HG03575 (cell line): ENCODE data around the gene ZNF764.
"Not testable (repeated sequence)": the region's sequence is repeated elsewhere in the genome, so short reads cannot be mapped to it uniquely, and the experiment has no call there.

Experiments
- ATAC-seq: cut with Tn5 transposase; IDR thresholded peaks from one replicate; pipeline ENCODE4 v1.9.1; 2021; ENCODE audit not compliant: unreplicated experiment, insufficient number of reproducible peaks, low FRiP score; ENCODE audit errors: extremely low read depth

The ZNF764 gene

GRCh38 chr16:30554557-30555314, 3.4 kb downstream of the ZNF764 start:
- ATAC-seq: no peak

GRCh38 chr16:30553393-30553899, 4.7 kb downstream of the ZNF764 start:
- ATAC-seq: no peak

- no peak for ATAC-seq
These were observed 5.2 kb downstream of the ZNF764 start for GRCh38 chr16:30552956-30553355.

GRCh38 chr16:30551781-30552180, 6.4 kb downstream of the ZNF764 start:
- no peak for ATAC-seq

- ATAC-seq: no peak
These were observed 9.5 kb downstream of the ZNF764 start for GRCh38 chr16:30548416-30549253.

GRCh38 chr16:30546115-30546514, 12.1 kb downstream of the ZNF764 start:
- ATAC-seq: no peak

- no peak for ATAC-seq
These were observed 15.1 kb downstream of the ZNF764 start for GRCh38 chr16:30543067-30543466.

- no peak for ATAC-seq
These were observed 16.5 kb downstream of the ZNF764 start for GRCh38 chr16:30541502-30542329.

- ATAC-seq: not testable (repeated sequence)
These were observed 17.2 kb downstream of the ZNF764 start for GRCh38 chr16:30540916-30541464.

- not testable (repeated sequence) for ATAC-seq
These were observed 18.1 kb downstream of the ZNF764 start for GRCh38 chr16:30539986-30540526.

- ATAC-seq: no peak
These were observed 18.9 kb downstream of the ZNF764 start for GRCh38 chr16:30539000-30539964.

GRCh38 chr16:30536391-30537024, 21.7 kb downstream of the ZNF764 start:
- not testable (repeated sequence) for ATAC-seq

- ATAC-seq: no peak
These were observed 22.4 kb downstream of the ZNF764 start for GRCh38 chr16:30535777-30536190.

GRCh38 chr16:30535106-30535776, 22.9 kb downstream of the ZNF764 start:
- ATAC-seq: no peak

GRCh38 chr16:30534368-30535105, 23.6 kb downstream of the ZNF764 start, which contains the start of gene ZNF747:
TSS of gene ZNF747 (minus strand) at chr16:30534858. CDS start at chr16:30534679, 179 bp downstream.
- no peak for ATAC-seq
